Measurements from ENCODE around the gene TSKU. TPM values are rescaled to one million over a fixed set of nuclear protein-coding genes. Genes with fewer than 3 reads are reported as not detected.
A peak's percentile ranks its signal among the peaks of the same experiment; 100 is the strongest.

Gene TSKU
- total and polyA plus RNA-seq, 9 of the 15 experiments (the other 6 are each of a cell fraction or from before 2014, with no cell fraction given), result 0.60 to 11.9 (median 8.4) TPM

DNA sequence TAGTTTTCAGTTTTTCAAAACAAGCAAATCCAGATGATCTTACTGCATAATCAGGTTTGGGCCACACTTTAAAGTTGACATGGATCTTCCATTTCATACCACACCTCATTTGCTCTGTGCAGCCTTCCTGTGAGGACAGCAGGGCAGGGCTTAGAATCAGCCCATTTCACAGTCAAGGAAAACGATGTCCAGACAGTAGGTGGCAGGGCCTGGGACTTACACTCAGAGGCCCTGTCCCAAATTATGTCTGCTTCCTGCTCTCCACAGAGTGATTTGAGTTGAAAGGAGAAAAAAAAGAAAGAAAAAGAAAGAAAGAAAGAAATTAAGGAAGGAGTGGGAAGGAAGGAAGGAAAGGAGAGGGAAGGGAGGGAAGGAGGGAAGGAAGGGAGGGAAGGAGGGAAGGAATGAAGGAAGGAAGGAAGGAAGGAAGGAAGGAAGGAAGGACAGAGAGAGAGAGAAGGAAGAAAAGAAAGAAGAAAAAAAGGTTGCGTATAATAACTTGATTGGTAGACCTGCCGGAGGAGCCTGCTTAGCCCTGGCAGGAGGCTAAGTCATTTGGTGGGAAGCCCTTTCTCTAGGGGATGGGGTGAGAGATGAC, 23.6 kb downstream of the TSKU start (continued):
- TF ChIP-seq, protein P1, sequence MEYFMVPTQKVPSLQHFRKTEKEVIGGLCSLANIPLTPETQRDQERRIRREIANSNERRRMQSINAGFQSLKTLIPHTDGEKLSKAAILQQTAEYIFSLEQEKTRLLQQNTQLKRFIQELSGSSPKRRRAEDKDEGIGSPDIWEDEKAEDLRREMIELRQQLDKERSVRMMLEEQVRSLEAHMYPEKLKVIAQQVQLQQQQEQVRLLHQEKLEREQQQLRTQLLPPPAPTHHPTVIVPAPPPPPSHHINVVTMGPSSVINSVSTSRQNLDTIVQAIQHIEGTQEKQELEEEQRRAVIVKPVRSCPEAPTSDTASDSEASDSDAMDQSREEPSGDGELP (CRISPR knock-in tag; IDR thresholded peaks at IDR 0.05; ENCODE audit: borderline replicate concordance), result no peak
- no peak for TF ChIP-seq HSF4 (CRISPR knock-in tag; IDR thresholded peaks at IDR 0.05; ENCODE audit: borderline replicate concordance)
- no peak for TF ChIP-seq NRF1 (conservative IDR thresholded peaks at IDR 0.05 in 1 of 2, IDR thresholded peaks at IDR 0.05 in 1 of 2)
- no peak for TF ChIP-seq ZNF12 (CRISPR knock-in tag; IDR thresholded peaks at IDR 0.05)
- TF ChIP-seq, protein P2, sequence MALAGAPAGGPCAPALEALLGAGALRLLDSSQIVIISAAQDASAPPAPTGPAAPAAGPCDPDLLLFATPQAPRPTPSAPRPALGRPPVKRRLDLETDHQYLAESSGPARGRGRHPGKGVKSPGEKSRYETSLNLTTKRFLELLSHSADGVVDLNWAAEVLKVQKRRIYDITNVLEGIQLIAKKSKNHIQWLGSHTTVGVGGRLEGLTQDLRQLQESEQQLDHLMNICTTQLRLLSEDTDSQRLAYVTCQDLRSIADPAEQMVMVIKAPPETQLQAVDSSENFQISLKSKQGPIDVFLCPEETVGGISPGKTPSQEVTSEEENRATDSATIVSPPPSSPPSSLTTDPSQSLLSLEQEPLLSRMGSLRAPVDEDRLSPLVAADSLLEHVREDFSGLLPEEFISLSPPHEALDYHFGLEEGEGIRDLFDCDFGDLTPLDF (CRISPR knock-in tag; IDR thresholded peaks at IDR 0.05), result no peak
- no peak for TF ChIP-seq MIER1 (IDR thresholded peaks at IDR 0.05; ENCODE audit: low read depth)
- no peak for TF ChIP-seq SAP30 (IDR thresholded peaks at IDR 0.05; ENCODE audit: borderline replicate concordance, insufficient read depth, low read depth, low read length, poor library complexity, severe bottlenecking)
- no peak for TF ChIP-seq SAFB2 (IDR thresholded peaks at IDR 0.05; ENCODE audit: borderline replicate concordance, low read depth, low read length, severe bottlenecking)
- no peak for TF ChIP-seq RFX7 (CRISPR knock-in tag; IDR thresholded peaks at IDR 0.05)
- TF ChIP-seq ZEB2 (IDR thresholded peaks at IDR 0.05), result no peak
- no peak for TF ChIP-seq KHSRP (IDR thresholded peaks at IDR 0.05)
- no peak for TF ChIP-seq TAF7 (tag; IDR thresholded peaks at IDR 0.05)
- no peak for TF ChIP-seq TRIM28 (IDR thresholded peaks at IDR 0.05)
- no peak for TF ChIP-seq SMAD3 (CRISPR knock-in tag; conservative IDR thresholded peaks at IDR 0.05)
- no peak for TF ChIP-seq RBM17 (IDR thresholded peaks at IDR 0.05; ENCODE audit: borderline replicate concordance, low read depth, low read length)
- no peak for TF ChIP-seq EGR1 (conservative IDR thresholded peaks at IDR 0.05)
- no peak for TF ChIP-seq PRMT5 (CRISPR knock-in tag; IDR thresholded peaks at IDR 0.05)
- no peak for TF ChIP-seq MXI1 (IDR thresholded peaks at IDR 0.05; ENCODE audit: low read depth, low read length)
- TF ChIP-seq STAT5B (CRISPR knock-in tag; IDR thresholded peaks at IDR 0.05), result no peak
- TF ChIP-seq POLR2B (IDR thresholded peaks at IDR 0.05; ENCODE audit: low read depth, partially characterized antibody), result peak; percentile 21
- TF ChIP-seq, protein P3, sequence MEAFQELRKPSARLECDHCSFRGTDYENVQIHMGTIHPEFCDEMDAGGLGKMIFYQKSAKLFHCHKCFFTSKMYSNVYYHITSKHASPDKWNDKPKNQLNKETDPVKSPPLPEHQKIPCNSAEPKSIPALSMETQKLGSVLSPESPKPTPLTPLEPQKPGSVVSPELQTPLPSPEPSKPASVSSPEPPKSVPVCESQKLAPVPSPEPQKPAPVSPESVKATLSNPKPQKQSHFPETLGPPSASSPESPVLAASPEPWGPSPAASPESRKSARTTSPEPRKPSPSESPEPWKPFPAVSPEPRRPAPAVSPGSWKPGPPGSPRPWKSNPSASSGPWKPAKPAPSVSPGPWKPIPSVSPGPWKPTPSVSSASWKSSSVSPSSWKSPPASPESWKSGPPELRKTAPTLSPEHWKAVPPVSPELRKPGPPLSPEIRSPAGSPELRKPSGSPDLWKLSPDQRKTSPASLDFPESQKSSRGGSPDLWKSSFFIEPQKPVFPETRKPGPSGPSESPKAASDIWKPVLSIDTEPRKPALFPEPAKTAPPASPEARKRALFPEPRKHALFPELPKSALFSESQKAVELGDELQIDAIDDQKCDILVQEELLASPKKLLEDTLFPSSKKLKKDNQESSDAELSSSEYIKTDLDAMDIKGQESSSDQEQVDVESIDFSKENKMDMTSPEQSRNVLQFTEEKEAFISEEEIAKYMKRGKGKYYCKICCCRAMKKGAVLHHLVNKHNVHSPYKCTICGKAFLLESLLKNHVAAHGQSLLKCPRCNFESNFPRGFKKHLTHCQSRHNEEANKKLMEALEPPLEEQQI (IDR thresholded peaks at IDR 0.05), result no peak
- TF ChIP-seq, protein P4, sequence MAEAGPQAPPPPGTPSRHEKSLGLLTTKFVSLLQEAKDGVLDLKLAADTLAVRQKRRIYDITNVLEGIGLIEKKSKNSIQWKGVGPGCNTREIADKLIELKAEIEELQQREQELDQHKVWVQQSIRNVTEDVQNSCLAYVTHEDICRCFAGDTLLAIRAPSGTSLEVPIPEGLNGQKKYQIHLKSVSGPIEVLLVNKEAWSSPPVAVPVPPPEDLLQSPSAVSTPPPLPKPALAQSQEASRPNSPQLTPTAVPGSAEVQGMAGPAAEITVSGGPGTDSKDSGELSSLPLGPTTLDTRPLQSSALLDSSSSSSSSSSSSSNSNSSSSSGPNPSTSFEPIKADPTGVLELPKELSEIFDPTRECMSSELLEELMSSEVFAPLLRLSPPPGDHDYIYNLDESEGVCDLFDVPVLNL (CRISPR knock-in tag; IDR thresholded peaks at IDR 0.05; ENCODE audit: low read depth), result no peak
- TF ChIP-seq, protein P5, sequence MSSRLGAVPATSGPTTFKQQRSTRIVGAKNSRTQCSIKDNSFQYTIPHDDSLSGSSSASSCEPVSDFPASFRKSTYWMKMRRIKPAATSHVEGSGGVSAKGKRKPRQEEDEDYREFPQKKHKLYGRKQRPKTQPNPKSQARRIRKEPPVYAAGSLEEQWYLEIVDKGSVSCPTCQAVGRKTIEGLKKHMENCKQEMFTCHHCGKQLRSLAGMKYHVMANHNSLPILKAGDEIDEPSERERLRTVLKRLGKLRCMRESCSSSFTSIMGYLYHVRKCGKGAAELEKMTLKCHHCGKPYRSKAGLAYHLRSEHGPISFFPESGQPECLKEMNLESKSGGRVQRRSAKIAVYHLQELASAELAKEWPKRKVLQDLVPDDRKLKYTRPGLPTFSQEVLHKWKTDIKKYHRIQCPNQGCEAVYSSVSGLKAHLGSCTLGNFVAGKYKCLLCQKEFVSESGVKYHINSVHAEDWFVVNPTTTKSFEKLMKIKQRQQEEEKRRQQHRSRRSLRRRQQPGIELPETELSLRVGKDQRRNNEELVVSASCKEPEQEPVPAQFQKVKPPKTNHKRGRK (tag; IDR thresholded peaks at IDR 0.05), result peak; percentile 96

Measured in K562 (cell line).